Astrocyte (in vitro differentiated cells and primary cell): Measurements from ENCODE around the gene LIPF. TPM values are rescaled to one million over a fixed set of nuclear protein-coding genes. Genes with fewer than 3 reads are reported as not detected.

Experiments used
- total RNA-seq: library from RNA; stranded (reverse); gene quantifications from 2 replicates; pipeline ENCODE4 v1.2.1, GENCODE V29; 2021

Gene LIPF
- total RNA-seq, 1 donor from 2014 or later, result not detected

Other genes with a start within 250 kb of the LIPF start
- 6.9 and 9.2 TPM in 2 replicates for gene RNLS, start 81.1 kb upstream of the LIPF start, total RNA-seq
- gene LIPJ, start 77.7 kb upstream of the LIPF start, total RNA-seq, result not detected in 2 replicates
- not detected in 2 replicates for gene LIPK, start 41.8 kb downstream of the LIPF start, total RNA-seq
- gene LIPN, start 95.6 kb downstream of the LIPF start, total RNA-seq, result not detected in 2 replicates
- not detected in 2 replicates for gene LIPM, start 138.3 kb downstream of the LIPF start, total RNA-seq
- not detected in 2 replicates for gene ANKRD22, start 187.4 kb downstream of the LIPF start, total RNA-seq
- 1.4 and 1.5 TPM in 2 replicates for gene STAMBPL1, start 215.8 kb downstream of the LIPF start, total RNA-seq